Liver (tissue), 5 donors: Measurements from ENCODE around the gene OMA1. TPM values are rescaled to one million over a fixed set of nuclear protein-coding genes. Genes with fewer than 3 reads are reported as not detected.

Experiments used
- REST ChIP-seq: IDR thresholded peaks from 2 replicates; pipeline ENCODE4 v1.6.1; 2016; ENCODE audit warnings: antibody characterized with exemption, mild to moderate bottlenecking
- polyA plus RNA-seq, 2 donors: library from polyadenylated mRNA; stranded (reverse) in 1 of 2; unstranded in 1 of 2; fragments of 200-250 nt in 1 of 2; fragments of >200 nt in 1 of 2; fragmentation: Nextera tagmentation in 1 of 2; extraction: Ambion mirVana in 1 of 2; gene quantifications; one replicate each; pipeline versions ENCODE4 v1.2.1 to v1.2.3, GENCODE V29; 2013 to 2015
- total RNA-seq, 2 donors: library from RNA; depleted of rRNA; stranded (reverse); fragments of >200 nt; gene quantifications; one replicate each; pipeline ENCODE4 v1.2.3, GENCODE V29; 2014
- donor health status: healthy.
- donor health status: healthy.
- donor health status: healthy.

OMA1 gene
- total and polyA plus RNA-seq, 4 donors: 9.1 to 31.0 (median 16.1) TPM

- TF ChIP-seq REST: no peak
These were observed 114.5 kb downstream of the OMA1 start (continued) for GRCh38 chr1:58431901-58432620.

Other genes with a start within 250 kb of the OMA1 start
- gene TACSTD2, start 30.5 kb upstream of the OMA1 start, total RNA-seq: 1 to 10 TPM in 1 of 2 donors, under 1 TPM in 1; 0.61 to 1.2 TPM
- 1 to 10 TPM in 1 of 2 donors, under 1 TPM in 1; 0.93 to 1.5 TPM for gene TACSTD2, start 30.5 kb upstream of the OMA1 start, polyA plus RNA-seq
- 10 to 100 TPM; 11.6 to 23.6 TPM for gene MYSM1, start 153.3 kb upstream of the OMA1 start, total RNA-seq
- gene MYSM1, start 153.3 kb upstream of the OMA1 start, polyA plus RNA-seq: 1 to 10 TPM; 2.6 to 7.8 TPM
- gene JUN, start 237.3 kb upstream of the OMA1 start, total RNA-seq: 10 to 100 TPM; 15.7 to 29.8 TPM
- gene JUN, start 237.3 kb upstream of the OMA1 start, polyA plus RNA-seq: 10 to 100 TPM; 15.0 to 19.3 TPM